Large intestine (tissue), 3 donors: Measurements from ENCODE around the gene PATJ. TPM values are rescaled to one million over a fixed set of nuclear protein-coding genes. Genes with fewer than 3 reads are reported as not detected.

ENCODE experiments used
- DNase-seq, 2 donors: peaks; one replicate each; pipeline versions ENCODE4 v3.0.0 to v3.0.0-alpha.2; 2013
- H3K27ac ChIP-seq: one replicate; pipeline ENCODE4 v1.5.1; 2013; ENCODE audit warnings: low read length
- H3K27me3 ChIP-seq: 2 replicates; pipeline ENCODE4 v1.6.1; 2013; ENCODE audit warnings: low read length; ENCODE audit not compliant: control insufficient read depth, insufficient read depth
- H3K36me3 ChIP-seq: 2 replicates; pipeline ENCODE4 v1.6.1; 2013; ENCODE audit warnings: low read length; ENCODE audit not compliant: control insufficient read depth, insufficient read depth
- H3K4me1 ChIP-seq: one replicate; pipeline ENCODE4 v1.6.1; 2013; ENCODE audit warnings: low read length; ENCODE audit not compliant: control insufficient read depth, insufficient read depth
- H3K4me3 ChIP-seq: one replicate; pipeline ENCODE4 v1.5.1; 2013; ENCODE audit warnings: low read length
- H3K9me3 ChIP-seq: one replicate; pipeline ENCODE4 v1.6.1; 2013; ENCODE audit warnings: mild to moderate bottlenecking, low read depth, low read length, moderate library complexity; ENCODE audit not compliant: control insufficient read depth
- WGBS: methylation state at CpG from one replicate; pipeline ENCODE4 v1.1.5; 2013; ENCODE audit warnings: low lambda C conversion rate; ENCODE audit not compliant: insufficient coverage; 5-methylcytosine and 5-hydroxymethylcytosine counted together
- polyA plus RNA-seq: library from polyadenylated mRNA; unstranded; fragments of 120-200 nt; gene quantifications from one replicate; pipeline ENCODE4 v1.2.1, GENCODE V29; 2013

PATJ gene
- polyA plus RNA-seq, 1 donor: 33.0 TPM

- WGBS: 90% methylated on average over 5 of the region's 5 CpGs
- DNase-seq: no peak
Observed at GRCh38 chr1:62109124-62109523, 366.8 kb downstream of the PATJ start.

GRCh38 chr1:62110198-62110817 is 368.0 kb downstream of the PATJ start:
- WGBS: no CpG with 5 or more reads among the region's 11 CpGs
- H3K36me3 ChIP-seq: peaks cover 11% of the 10 kb centered on the region
- no peak for DNase-seq

More at GRCh38 chr1:62109124-62109523, 366.8 kb downstream of the PATJ start:
- Histone ChIP-seq H3K36me3 (peaks cover 11% of the 10 kb centered on the region), H3K4me1 (no peaks in the 10 kb centered on the region), H3K9me3 (no peaks in the 10 kb centered on the region), H3K27ac (no peak overlapping the region), H3K27me3 (no peaks in the 10 kb centered on the region), H3K4me3 (no peak overlapping the region)

DNA sequence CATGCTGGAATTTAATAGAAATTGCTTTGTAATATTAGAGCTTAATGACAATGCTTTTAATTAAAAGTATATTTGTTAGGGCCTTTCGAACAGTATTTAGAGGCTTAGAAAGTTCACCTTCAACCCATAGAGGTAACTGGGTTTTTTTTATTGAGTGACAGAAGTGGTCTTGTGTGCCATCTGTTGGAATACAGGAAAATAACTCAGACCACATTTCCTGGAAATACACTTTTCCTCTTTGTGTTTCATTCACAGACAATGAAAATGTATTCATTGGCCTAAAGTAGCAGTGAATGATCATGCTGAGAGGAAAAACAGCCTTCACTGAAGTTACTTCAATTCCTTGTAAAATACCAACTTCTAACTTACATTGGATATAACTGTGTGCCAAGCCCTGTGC is 368.8 kb downstream of the PATJ start:
- Histone ChIP-seq H3K36me3 (peaks cover 11% of the 10 kb centered on the region), H3K9me3 (no peaks in the 10 kb centered on the region), H3K27me3 (no peaks in the 10 kb centered on the region), H3K4me1 (no peaks in the 10 kb centered on the region), H3K27ac (no peak overlapping the region), H3K4me3 (no peak overlapping the region)
- DNase-seq: no peak
- WGBS: no CpG with 5 or more reads among the region's 1 CpG

More at GRCh38 chr1:62110198-62110817, 368.0 kb downstream of the PATJ start:
- H3K27me3 ChIP-seq: no peaks in the 10 kb centered on the region
- no peaks in the 10 kb centered on the region for H3K4me1 ChIP-seq
- H3K27ac ChIP-seq: no peak overlapping the region
- H3K4me3 ChIP-seq: no peak overlapping the region
- H3K9me3 ChIP-seq: no peaks in the 10 kb centered on the region

GRCh38 chr1:62113507-62113906 is 371.2 kb downstream of the PATJ start:
- DNase-seq: no peak
- no peak overlapping the region for H3K4me3 ChIP-seq
- no peaks in the 10 kb centered on the region for H3K27me3 ChIP-seq
- H3K36me3 ChIP-seq: peaks cover 19% of the 10 kb centered on the region
- H3K27ac ChIP-seq: no peak overlapping the region
- H3K4me1 ChIP-seq: no peaks in the 10 kb centered on the region
- H3K9me3 ChIP-seq: no peaks in the 10 kb centered on the region

DNA sequence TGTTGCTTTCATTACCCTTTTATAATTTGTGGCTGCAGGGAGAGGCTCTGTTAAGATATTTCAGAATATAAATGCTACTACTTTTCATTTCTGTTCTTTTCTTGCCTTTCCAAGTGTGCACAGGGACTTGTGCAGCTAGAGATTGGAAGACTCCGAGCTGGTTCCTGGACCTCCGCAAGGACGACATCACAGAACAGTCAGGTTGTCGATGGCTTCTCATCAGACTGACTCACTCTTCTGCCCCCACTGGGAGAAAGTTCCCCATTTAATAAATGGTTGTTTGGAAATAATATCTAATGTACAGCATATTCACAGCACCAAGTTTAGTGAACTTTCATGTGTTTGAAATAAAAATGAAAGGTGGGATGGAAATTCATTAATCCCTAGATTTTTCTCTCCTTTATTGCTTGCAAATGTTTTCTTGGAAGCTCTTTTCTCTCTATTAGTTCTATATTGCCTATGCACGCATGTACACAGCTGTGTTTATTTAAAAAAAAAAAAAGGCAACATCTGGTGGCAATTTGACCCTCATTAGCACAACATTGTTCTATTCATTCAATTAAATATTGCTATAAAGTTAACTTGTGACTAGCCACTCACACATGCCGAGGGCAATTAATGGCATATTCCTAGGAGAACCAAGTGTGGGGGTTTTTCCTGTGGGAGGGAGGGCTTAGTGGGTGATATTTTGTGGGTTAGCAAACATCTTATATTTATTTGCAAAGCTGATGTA is 374.9 kb downstream of the PATJ start:
- H3K4me1 ChIP-seq: no peaks in the 10 kb centered on the region
- 94% methylated on average over 2 of the region's 6 CpGs for WGBS
- H3K36me3 ChIP-seq: peaks cover 17% of the 10 kb centered on the region
- H3K4me3 ChIP-seq: no peak overlapping the region
- H3K27ac ChIP-seq: no peak overlapping the region
- DNase-seq: no peak
- H3K9me3 ChIP-seq: no peaks in the 10 kb centered on the region
- no peaks in the 10 kb centered on the region for H3K27me3 ChIP-seq

GRCh38 chr1:62126579-62127290 is 384.5 kb downstream of the PATJ start:
- no peaks in the 10 kb centered on the region for H3K27me3 ChIP-seq
- no peak overlapping the region for H3K4me3 ChIP-seq
- no peak for DNase-seq
- no peaks in the 10 kb centered on the region for H3K4me1 ChIP-seq
- H3K27ac ChIP-seq: no peak overlapping the region
- 95% methylated on average over 2 of the region's 5 CpGs for WGBS
- peaks cover 25% of the 10 kb centered on the region for H3K36me3 ChIP-seq
- no peaks in the 10 kb centered on the region for H3K9me3 ChIP-seq

DNA sequence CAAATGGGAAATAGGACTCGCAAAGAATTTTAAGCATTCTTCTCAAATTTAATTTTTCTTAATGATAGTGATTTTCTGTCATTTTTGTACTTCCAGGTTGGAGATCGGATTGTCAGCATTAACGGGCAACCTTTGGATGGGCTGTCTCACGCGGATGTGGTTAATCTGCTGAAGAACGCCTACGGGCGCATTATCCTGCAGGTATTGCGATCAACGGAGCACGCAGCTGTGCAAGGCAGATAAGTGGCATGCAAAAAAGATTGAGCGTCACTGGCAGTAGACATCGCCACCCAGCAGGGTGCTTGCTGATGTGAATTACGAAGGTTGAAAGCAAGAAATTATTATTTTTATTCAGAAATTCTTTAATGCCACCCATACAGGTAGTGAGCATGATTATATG is 386.5 kb downstream of the PATJ start:
- H3K36me3 ChIP-seq: peaks cover 31% of the 10 kb centered on the region
- DNase-seq: no peak
- no peak overlapping the region for H3K4me3 ChIP-seq
- WGBS: 70% methylated on average over 2 of the region's 14 CpGs
- H3K27ac ChIP-seq: no peak overlapping the region
- no peaks in the 10 kb centered on the region for H3K27me3 ChIP-seq
- H3K9me3 ChIP-seq: no peaks in the 10 kb centered on the region
- H3K4me1 ChIP-seq: no peaks in the 10 kb centered on the region

GRCh38 chr1:62131093-62131725 is 388.9 kb downstream of the PATJ start:
- peaks cover 27% of the 10 kb centered on the region for H3K36me3 ChIP-seq
- WGBS: no CpG with 5 or more reads among the region's 6 CpGs

DNA sequence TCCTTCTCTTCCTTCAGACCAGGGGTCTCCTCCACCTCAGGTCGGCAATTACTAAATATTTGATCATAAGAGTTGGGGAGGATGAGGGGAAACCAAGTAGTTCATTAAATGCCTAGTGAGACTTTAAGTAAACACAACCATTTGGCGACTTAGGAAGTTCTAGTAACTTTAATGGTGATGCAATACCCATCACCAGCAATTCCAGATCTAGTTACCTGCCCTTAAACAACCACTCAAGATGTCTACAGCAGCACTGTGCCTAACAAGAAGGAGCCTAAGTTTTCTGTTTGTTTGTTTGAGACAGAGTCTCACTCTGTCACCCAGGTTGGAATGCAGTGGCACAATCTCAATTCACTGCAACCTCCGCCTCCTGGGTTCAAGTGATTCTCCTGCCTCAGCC is 395.7 kb downstream of the PATJ start:
- DNase-seq: no peak
- H3K27ac ChIP-seq: no peak overlapping the region
- WGBS: no CpG with 5 or more reads among the region's 3 CpGs
- H3K9me3 ChIP-seq: no peaks in the 10 kb centered on the region
- peaks cover 14% of the 10 kb centered on the region for H3K36me3 ChIP-seq
- no peaks in the 10 kb centered on the region for H3K27me3 ChIP-seq
- H3K4me3 ChIP-seq: no peak overlapping the region
- no peaks in the 10 kb centered on the region for H3K4me1 ChIP-seq

More at GRCh38 chr1:62131093-62131725, 388.9 kb downstream of the PATJ start:
- H3K27me3 ChIP-seq: no peaks in the 10 kb centered on the region
- no peak overlapping the region for H3K27ac ChIP-seq
- H3K9me3 ChIP-seq: no peaks in the 10 kb centered on the region
- no peaks in the 10 kb centered on the region for H3K4me1 ChIP-seq
- peak; percentile 19 to 22 for DNase-seq
- H3K4me3 ChIP-seq: no peak overlapping the region

GRCh38 chr1:62139410-62139809 is 397.1 kb downstream of the PATJ start:
- no CpG with 5 or more reads among the region's 1 CpG for WGBS
- DNase-seq: no peak
- H3K9me3 ChIP-seq: no peaks in the 10 kb centered on the region

More at GRCh38 chr1:62139410-62139809, 397.1 kb downstream of the PATJ start:
- Histone ChIP-seq H3K4me1 (no peaks in the 10 kb centered on the region), H3K4me3 (no peak overlapping the region), H3K36me3 (peaks cover 13% of the 10 kb centered on the region), H3K27me3 (no peaks in the 10 kb centered on the region), H3K27ac (no peak overlapping the region)
